GM12874 (cell line): ENCODE measurements around the gene RFPL3.

Source experiments
- TF ChIP-seq, protein P1 (sequence below): IDR thresholded peaks from 2 replicates; pipeline ENCODE4 v1.5.1; 2011; ENCODE audit warnings: low read depth, mild to moderate bottlenecking, control low read depth, low read length, moderate library complexity; ENCODE audit not compliant: insufficient read depth

The RFPL3 gene

DNA sequence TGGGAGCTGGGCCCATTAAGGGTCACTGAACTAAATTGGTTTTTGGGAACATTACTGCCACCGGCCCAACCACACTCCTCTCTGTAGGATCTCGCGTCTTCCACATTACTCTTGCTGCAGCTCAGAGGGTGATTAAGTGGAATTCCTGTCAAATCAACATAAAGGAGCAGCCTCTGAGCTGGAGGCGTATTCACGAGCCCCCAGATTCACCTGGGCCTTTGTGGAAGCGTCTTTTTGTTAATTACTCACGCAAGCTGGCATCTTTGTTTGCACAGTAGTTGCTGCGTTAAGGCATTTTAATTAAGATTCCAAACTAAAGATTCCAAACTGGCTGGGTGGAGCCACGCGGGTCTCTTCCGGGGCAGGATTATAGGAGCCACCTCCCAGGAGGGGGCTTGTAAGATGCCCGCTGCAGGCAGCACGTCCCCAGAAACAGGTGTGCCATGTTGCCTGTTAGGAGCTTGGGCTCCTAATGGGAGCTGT, 21.5 kb upstream of the RFPL3 start:
- TF ChIP-seq, protein P1, sequence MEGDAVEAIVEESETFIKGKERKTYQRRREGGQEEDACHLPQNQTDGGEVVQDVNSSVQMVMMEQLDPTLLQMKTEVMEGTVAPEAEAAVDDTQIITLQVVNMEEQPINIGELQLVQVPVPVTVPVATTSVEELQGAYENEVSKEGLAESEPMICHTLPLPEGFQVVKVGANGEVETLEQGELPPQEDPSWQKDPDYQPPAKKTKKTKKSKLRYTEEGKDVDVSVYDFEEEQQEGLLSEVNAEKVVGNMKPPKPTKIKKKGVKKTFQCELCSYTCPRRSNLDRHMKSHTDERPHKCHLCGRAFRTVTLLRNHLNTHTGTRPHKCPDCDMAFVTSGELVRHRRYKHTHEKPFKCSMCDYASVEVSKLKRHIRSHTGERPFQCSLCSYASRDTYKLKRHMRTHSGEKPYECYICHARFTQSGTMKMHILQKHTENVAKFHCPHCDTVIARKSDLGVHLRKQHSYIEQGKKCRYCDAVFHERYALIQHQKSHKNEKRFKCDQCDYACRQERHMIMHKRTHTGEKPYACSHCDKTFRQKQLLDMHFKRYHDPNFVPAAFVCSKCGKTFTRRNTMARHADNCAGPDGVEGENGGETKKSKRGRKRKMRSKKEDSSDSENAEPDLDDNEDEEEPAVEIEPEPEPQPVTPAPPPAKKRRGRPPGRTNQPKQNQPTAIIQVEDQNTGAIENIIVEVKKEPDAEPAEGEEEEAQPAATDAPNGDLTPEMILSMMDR: no peak

DNA sequence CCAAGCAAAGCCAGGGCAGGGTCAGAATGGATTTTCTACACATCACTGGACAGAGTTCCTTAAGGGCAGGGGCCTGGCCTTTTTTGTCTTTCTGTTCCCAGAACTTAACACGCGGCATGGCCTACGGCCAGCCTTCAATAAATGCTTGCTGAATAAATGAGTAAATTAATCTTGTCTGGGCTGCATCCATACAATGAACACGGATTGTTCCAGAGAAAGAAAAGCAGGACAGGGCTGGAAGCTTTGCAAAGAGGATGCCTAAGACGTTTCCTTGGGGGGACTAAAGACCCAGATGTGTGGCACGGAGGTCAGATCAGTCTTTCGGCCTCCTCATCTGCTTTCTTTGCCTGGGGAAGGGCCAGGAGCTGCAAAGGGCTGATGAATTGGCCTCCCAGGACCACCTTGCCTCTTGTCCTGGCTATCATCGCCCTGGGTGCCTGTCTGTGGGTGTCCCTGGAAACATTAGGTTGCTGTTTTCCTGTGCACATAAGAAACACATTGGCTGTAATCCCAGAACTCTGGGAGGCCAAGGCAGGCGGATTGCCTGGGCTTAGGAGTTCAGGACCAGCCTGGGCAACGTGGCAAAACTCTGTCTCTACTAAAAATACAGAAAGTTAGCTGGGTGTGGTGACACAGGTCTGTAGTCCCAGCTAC, 20.8 kb upstream of the RFPL3 start:
- TF ChIP-seq, protein P1: no peak

DNA sequence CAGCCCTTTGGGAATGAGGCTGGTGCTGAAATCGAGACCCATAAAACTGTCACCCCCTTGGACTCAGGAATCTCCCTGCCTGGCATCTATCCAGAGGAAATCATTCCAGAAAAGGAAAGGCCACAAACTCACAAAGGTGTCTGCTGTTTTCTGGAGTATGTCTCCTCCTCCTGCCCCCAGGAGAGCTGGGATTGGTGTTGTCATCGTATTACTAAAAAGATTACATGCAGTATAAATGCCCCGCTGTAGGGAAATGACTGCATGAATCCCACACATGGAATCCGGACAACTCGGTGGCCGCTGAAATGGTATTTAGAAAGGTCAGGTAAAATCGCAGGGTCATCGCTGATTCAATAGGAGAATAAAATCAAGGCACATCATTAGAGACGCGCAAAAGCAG, 18.9 kb upstream of the RFPL3 start:
- TF ChIP-seq, protein P1: no peak

DNA sequence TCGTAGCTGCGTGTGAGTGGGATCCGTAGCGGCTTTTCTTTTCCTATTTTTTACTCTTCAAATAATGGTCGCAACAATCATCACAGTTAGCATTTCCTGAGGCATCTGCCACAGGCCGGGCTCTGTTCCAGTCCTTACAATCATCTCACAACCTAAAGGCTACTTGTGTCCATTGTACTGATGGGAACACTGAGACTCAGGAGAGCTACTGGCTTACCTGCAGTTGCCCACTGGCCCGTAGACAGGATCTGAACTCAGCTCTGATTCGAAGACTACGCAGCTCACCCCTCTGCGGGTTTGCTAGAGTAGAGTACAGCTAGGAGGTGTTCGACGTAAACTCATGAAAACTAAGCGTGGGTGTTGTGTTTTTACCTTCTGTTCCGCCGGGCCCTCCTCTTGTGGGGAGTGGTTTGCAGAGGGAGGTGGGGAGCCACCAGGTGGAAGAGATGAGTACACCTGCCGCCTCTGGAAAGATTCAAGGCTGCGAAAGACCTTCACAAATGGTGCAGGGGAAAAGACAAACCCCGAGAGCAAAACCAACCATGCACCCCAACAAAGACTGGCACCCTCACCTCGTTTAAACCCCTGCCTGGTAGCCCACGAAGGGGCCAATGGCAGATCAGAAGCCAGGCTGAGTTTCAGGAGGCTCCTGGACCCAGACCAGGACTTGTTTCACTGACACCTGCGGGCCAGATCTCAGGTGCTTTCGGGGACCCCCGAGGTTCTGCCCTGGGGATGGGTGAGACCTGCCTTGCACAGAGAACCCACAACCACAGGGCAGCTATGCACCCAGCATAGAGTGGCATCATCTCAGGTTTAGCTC, 18.3 kb upstream of the RFPL3 start:
- TF ChIP-seq, protein P1: no peak

DNA sequence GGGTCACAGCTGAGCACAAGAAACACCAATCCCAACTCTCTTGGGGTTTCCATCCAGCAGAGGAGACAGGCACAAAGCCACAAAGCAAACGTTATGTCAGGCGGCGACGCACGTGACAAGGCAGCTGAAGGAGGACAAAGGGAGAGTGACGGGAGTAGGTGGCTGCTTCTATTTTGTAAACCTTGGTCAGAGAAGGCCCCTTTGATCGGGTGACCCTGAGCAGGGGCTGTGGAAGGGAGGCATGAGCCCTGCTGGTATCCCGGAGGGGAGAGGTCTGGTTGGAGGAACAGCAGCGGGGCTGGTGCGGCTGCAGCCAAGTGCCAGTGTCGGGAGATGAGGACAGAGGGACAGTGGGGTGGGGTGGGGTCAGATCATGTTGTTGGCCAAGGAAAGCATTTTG, 17.3 kb upstream of the RFPL3 start:
- TF ChIP-seq, protein P1: no peak

DNA sequence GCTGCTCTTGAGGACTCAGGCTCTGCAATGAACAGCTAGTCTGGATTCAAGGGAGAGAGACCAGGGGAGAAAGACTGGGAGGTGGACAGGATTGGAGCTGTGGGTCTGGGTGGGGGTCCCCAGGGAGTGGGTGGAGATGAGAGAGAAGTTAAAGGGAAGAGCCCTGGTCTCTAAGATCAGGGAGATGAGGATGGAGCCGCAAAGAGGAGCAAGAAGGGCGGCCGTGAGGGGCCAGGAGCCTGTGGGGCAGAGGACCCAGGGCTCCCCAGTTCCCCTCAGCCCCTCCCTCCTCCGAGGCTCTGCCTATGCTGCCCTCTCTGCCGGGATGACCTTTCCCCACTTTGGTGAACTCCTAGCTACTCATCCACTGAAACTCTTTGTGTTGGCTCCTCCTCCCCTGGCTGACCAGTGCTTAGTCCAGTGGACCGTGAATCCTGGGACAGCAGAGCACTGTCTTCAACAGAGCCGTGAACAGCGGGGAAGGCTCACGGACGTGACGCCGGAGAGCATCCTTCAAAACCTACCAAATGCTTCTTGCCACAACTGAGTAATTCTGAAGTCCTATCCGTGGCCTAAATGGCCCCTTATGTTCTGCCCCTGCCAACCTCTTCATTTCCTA, 16.4 kb upstream of the RFPL3 start:
- TF ChIP-seq, protein P1: no peak

DNA sequence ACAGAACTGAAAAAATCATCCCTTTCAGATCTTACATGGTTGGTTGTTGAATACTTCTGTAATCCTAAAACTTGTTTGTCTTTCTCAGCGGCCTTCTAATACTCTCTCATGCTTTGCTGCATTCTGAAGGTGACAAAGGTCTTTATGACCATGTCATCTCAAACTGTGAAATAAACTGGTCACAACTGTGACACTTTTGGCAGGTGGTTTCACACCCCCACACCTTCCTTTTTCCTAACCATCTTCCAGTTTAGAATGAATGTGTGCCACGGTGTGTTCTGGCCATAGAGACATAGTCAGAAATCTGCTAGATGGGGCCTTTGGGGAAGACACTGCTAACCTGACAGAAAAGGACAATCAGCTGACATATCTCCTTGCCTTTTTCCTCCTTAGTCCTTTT, 14.7 kb upstream of the RFPL3 start:
- TF ChIP-seq, protein P1: no peak
